ENCODE data around the gene TSPAN32. TPM values are rescaled to one million over a fixed set of nuclear protein-coding genes. Genes with fewer than 3 reads are reported as not detected.
A peak's percentile ranks its signal among the peaks of the same experiment; 100 is the strongest.

Gene TSPAN32
- total RNA-seq, 3 donors from 2014 or later (not counting 1 experiment from before 2014, with no cell fraction given), result 268 to 327 (median 299) TPM

- H3K9me3 ChIP-seq (ENCODE audit: control insufficient read depth, insufficient read depth, low read length), result no peaks in the 10 kb centered on the region
- H3K27me3 ChIP-seq (ENCODE audit: control insufficient read depth, insufficient read depth, low read length), result no peaks in the 10 kb centered on the region
- 93% methylated on average over 23 of the region's 23 CpGs for WGBS (ENCODE audit: insufficient coverage)
- intact Hi-C loops (cut with micrococcal nuclease), result no loop called here
- H3K36me3 ChIP-seq (ENCODE audit: control insufficient read depth, insufficient read depth, low read length), result peaks cover 11% of the 10 kb centered on the region
- DNase-seq (no peak), ATAC-seq (no peak)
- Mint-ChIP-seq H3K4me1 (peaks cover 17 to 61% of the 10 kb centered on the region in 2 donors), H3K36me3 (no peaks in the 10 kb centered on the region), H3K27me3 (ENCODE audit: low read depth in 2 of 2) (no peaks in the 10 kb centered on the region), H3K27ac (peak overlapping the region; percentile 86 to 96), H3K9me3 (no peaks in the 10 kb centered on the region), H3K4me3 (no peak overlapping the region)
- peaks cover 61% of the 10 kb centered on the region for H3K4me1 ChIP-seq (ENCODE audit: control insufficient read depth, insufficient read depth, low read length)
- TF ChIP-seq CTCF (IDR thresholded peaks at IDR 0.05), result no peak
- H3K4me3 ChIP-seq (ENCODE audit: low read length), result no peak overlapping the region
- peak overlapping the region; percentile 86 for H3K27ac ChIP-seq (ENCODE audit: low read length)
Measured at GRCh38 chr11:2307501-2308331, 5.9 kb downstream of the TSPAN32 start.

- DNase-seq, result no peak
- no peaks in the 10 kb centered on the region for H3K36me3 Mint-ChIP-seq
- TF ChIP-seq CTCF (IDR thresholded peaks at IDR 0.05), result no peak
- H3K4me1 Mint-ChIP-seq, result peaks cover 17 to 60% of the 10 kb centered on the region in 2 donors
- H3K27ac ChIP-seq (ENCODE audit: low read length), result no peak overlapping the region
- H3K27me3 Mint-ChIP-seq (ENCODE audit: low read depth in 2 of 2), result no peaks in the 10 kb centered on the region
- intact Hi-C loops (cut with micrococcal nuclease), result no loop called here
- H3K4me3 Mint-ChIP-seq, result no peak overlapping the region
- H3K27ac Mint-ChIP-seq, result no peak overlapping the region
- H3K9me3 Mint-ChIP-seq, result no peaks in the 10 kb centered on the region
- H3K36me3 ChIP-seq (ENCODE audit: control insufficient read depth, insufficient read depth, low read length), result peaks cover 9% of the 10 kb centered on the region
- no peak for ATAC-seq
- H3K4me1 ChIP-seq (ENCODE audit: control insufficient read depth, insufficient read depth, low read length), result peaks cover 60% of the 10 kb centered on the region
- 91% methylated on average over 6 of the region's 7 CpGs for WGBS (ENCODE audit: insufficient coverage)
- H3K27me3 ChIP-seq (ENCODE audit: control insufficient read depth, insufficient read depth, low read length), result no peaks in the 10 kb centered on the region
- H3K9me3 ChIP-seq (ENCODE audit: control insufficient read depth, insufficient read depth, low read length), result no peaks in the 10 kb centered on the region
- H3K4me3 ChIP-seq (ENCODE audit: low read length), result no peak overlapping the region
Measured at GRCh38 chr11:2308713-2309112, 6.9 kb downstream of the TSPAN32 start.

- H3K27ac Mint-ChIP-seq, result peak overlapping the region in 1 of 2 donors; percentile 82
- H3K9me3 Mint-ChIP-seq, result no peaks in the 10 kb centered on the region
- H3K27me3 ChIP-seq (ENCODE audit: control insufficient read depth, insufficient read depth, low read length), result no peaks in the 10 kb centered on the region
- H3K36me3 Mint-ChIP-seq, result no peaks in the 10 kb centered on the region
- TF ChIP-seq CTCF (IDR thresholded peaks at IDR 0.05), result no peak
- intact Hi-C loops (cut with micrococcal nuclease), result no loop called here
- no peak overlapping the region for H3K4me3 ChIP-seq (ENCODE audit: low read length)
- ATAC-seq, result no peak
- no peaks in the 10 kb centered on the region for H3K9me3 ChIP-seq (ENCODE audit: control insufficient read depth, insufficient read depth, low read length)
- no peaks in the 10 kb centered on the region for H3K27me3 Mint-ChIP-seq (ENCODE audit: low read depth in 2 of 2)
- H3K4me1 ChIP-seq (ENCODE audit: control insufficient read depth, insufficient read depth, low read length), result peaks cover 60% of the 10 kb centered on the region
- peaks cover 17 to 55% of the 10 kb centered on the region in 2 donors for H3K4me1 Mint-ChIP-seq
- H3K36me3 ChIP-seq (ENCODE audit: control insufficient read depth, insufficient read depth, low read length), result peaks cover 6% of the 10 kb centered on the region
- 91% methylated on average over 19 of the region's 19 CpGs for WGBS (ENCODE audit: insufficient coverage)
- no peak for DNase-seq
- no peak overlapping the region for H3K4me3 Mint-ChIP-seq
- H3K27ac ChIP-seq (ENCODE audit: low read length), result no peak overlapping the region
Measured at GRCh38 chr11:2309251-2310072, 7.6 kb downstream of the TSPAN32 start.
